ENCODE measurements around the gene OR2B6.

The OR2B6 gene

DNA sequence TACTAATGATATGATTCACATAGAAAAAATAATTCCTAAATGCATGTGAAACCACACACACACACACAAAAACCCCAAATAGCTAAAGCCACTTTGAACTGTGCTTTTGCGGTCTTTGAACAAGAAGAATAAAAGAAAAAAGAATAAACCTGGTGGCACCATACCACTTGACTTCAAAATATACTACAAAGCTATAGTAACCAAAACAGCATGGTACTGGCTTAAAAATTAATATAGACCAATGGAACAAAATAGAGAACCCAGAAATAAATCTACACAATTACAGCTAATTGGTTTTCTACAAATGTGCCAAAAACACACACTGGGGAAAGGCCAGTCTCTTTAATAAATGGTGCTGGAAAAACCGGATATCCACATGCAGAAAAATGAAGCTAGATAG lies 13.4 kb downstream of the OR2B6 start:
- Histone ChIP-seq H3K27ac (no peak overlapping the region), H3K4me3 (no peak overlapping the region)
- TF ChIP-seq, protein P1, sequence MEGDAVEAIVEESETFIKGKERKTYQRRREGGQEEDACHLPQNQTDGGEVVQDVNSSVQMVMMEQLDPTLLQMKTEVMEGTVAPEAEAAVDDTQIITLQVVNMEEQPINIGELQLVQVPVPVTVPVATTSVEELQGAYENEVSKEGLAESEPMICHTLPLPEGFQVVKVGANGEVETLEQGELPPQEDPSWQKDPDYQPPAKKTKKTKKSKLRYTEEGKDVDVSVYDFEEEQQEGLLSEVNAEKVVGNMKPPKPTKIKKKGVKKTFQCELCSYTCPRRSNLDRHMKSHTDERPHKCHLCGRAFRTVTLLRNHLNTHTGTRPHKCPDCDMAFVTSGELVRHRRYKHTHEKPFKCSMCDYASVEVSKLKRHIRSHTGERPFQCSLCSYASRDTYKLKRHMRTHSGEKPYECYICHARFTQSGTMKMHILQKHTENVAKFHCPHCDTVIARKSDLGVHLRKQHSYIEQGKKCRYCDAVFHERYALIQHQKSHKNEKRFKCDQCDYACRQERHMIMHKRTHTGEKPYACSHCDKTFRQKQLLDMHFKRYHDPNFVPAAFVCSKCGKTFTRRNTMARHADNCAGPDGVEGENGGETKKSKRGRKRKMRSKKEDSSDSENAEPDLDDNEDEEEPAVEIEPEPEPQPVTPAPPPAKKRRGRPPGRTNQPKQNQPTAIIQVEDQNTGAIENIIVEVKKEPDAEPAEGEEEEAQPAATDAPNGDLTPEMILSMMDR (IDR thresholded peaks at IDR 0.05), result no peak
- DNase-seq (ENCODE audit: low spot score), result no peak

- no peak for DNase-seq (ENCODE audit: low spot score)
- Histone ChIP-seq H3K4me3 (no peak overlapping the region), H3K27ac (no peak overlapping the region)
- TF ChIP-seq, protein P1 (IDR thresholded peaks at IDR 0.05), result no peak
These were observed 15.7 kb downstream of the OR2B6 start for GRCh38 chr6:27972750-27973149.

DNA sequence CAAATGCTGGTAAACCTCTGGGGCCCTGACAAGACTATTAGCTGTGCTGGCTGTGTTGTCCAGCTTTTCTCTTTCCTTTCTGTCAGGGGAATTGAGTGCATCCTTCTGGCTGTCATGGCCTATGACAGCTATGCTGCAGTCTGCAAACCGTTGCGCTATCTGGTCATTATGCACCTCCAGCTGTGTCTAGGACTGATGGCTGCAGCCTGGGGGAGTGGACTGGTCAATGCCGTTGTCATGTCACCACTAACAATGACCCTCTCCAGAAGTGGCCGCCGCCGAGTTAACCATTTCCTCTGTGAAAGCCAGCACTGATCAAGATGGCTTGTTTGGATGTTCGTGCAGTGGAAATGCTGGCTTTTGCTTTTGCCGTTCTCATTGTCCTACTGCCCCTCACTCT lies 20.3 kb downstream of the OR2B6 start:
- Histone ChIP-seq H3K27ac (no peak overlapping the region), H3K4me3 (no peak overlapping the region)
- TF ChIP-seq, protein P1 (IDR thresholded peaks at IDR 0.05), result no peak
- DNase-seq (ENCODE audit: low spot score), result no peak

DNA sequence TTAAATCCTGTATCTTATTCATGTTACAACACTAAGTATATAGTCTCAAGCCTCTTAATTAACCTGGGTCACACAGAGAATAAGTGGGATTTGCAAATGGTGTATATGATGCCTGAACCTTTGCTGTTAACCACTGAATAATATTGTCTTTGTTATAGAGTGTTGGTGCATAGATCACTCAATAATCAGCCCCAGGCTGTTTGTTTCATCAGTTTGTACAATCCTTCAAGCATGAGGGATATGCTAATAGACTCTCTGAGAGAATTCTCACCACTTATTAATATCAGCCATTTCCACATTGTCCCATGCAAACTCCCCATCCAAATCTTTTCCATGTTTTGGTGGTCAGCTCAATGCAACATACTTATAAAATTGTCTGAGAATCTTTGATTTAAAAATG lies 21.7 kb downstream of the OR2B6 start:
- TF ChIP-seq, protein P1 (IDR thresholded peaks at IDR 0.05), result no peak
- H3K4me3 ChIP-seq, result no peak overlapping the region
- DNase-seq (ENCODE audit: low spot score), result no peak
- H3K27ac ChIP-seq, result no peak overlapping the region

GRCh38 chr6:27980111-27980510 lies 23.1 kb downstream of the OR2B6 start:
- Histone ChIP-seq H3K27ac (no peak overlapping the region), H3K4me3 (no peak overlapping the region)
- TF ChIP-seq, protein P1 (IDR thresholded peaks at IDR 0.05), result no peak
- no peak for DNase-seq (ENCODE audit: low spot score)

DNA sequence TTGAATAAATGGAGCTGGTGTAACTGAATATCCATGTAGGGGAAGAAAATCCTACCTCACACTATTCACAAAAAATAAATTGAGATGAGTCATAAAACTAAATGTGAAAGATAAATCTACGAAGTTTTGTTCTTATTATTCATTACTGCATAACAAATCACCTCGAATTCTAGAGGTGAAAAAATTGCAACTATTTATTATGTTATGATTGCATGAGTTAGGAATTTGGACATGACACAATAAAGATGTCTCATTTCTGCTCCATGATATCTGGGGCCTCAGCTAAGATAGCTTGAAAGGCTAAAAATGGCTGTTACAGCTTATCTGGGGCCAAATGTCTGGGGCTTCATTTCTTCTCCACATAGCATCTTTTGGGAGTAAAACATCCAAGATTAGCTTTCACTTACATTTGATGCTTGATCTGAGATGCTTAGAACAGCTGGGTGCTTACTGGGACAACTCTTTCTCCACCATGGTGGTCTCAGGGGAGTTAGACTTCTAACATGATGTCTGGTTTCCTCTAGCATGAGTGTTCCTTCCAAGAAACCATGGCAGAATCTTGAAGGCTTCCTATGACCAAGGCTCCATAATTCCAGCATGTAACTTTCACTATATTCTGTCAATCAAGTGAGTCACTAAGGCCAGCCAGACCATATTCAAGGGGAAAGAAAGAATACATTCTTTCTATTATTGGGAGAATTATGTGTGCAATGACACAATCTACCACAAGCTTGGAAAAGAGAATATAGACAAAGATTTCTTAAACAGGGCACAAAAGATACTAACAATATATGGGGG lies 30.1 kb downstream of the OR2B6 start:
- H3K4me3 ChIP-seq, result no peak overlapping the region
- no peak for DNase-seq (ENCODE audit: low spot score)
- H3K27ac ChIP-seq, result no peak overlapping the region
- TF ChIP-seq, protein P1 (IDR thresholded peaks at IDR 0.05), result no peak

GRCh38 chr6:27994616-27995015 lies 37.6 kb downstream of the OR2B6 start:
- H3K27ac ChIP-seq, result no peak overlapping the region
- TF ChIP-seq, protein P1 (IDR thresholded peaks at IDR 0.05), result no peak
- no peak overlapping the region for H3K4me3 ChIP-seq
- no peak for DNase-seq (ENCODE audit: low spot score)
